ENCODE results near the gene RAI1.

Gene RAI1

GRCh38 chr17:17767154-17767869, 86.1 kb downstream of the RAI1 start:
- no peak for DNase-seq (ENCODE audit: low read depth)

DNA sequence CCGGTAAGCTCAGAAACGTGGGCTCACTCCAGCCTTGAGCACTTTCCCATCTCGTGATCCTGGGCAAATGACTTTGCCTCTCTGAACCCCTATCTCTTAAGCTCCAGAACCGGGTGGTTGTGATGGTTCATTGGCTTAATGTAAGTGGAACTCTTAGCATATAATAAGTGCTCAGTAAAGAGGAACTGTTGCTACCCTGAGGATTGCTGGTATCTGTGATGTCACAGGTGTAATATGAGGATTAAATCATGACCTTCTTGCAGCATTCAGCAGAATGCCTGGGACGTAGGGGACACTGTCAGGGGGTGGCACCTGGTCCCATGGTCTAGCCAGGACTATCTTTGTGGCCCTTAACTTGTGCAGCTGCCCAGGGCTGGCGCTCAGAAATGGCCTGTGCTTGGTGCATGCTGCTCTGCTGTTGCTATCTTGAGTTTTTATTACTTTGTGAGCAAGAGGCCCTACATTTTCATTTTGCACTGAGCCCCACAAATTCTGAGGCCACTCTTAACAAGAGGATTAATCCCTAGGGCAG, 86.7 kb downstream of the RAI1 start:
- no peak for DNase-seq (ENCODE audit: low read depth)

DNA sequence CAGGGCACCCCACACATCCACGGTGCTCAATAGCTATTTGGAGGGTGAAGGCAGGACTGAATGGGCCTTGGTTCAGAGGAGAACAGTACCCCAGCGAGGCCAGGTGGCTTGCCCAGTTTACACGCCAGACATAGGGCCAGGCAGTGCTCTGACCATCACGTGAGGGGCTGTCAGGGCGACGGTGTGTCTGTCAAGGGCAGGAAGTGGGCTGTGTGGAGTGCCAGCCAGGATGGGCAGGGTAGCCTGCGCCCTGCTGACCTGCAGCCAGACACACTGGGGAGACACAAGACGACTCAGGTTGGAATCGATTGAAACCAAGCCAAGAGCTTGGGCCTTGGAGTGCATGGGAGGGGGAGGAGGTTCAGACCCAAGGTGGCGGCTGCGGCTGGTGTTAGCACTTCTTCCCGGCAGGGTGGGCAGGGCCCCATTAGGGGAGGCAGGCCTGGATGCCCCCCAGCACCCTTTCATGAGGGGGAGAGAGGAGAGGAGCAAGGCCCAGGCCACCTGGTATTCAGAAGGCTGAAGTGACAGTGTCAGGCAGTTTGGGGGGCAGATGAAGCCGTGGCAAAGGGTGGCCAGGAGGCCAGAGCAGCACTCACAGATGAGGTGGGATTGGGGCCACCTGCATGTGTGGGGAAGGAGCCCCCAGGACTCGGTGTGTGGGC, 87.3 kb downstream of the RAI1 start:
- DNase-seq (ENCODE audit: low read depth): no peak

- no peak for DNase-seq (ENCODE audit: low read depth)
Observed at GRCh38 chr17:17769869-17770631, 88.8 kb downstream of the RAI1 start.

- DNase-seq (ENCODE audit: low read depth): no peak
Observed at GRCh38 chr17:17770632-17771044, 89.4 kb downstream of the RAI1 start.

- DNase-seq (ENCODE audit: low read depth): no peak
Observed at GRCh38 chr17:17771498-17772201, 90.4 kb downstream of the RAI1 start.

GRCh38 chr17:17772231-17772630, 91.0 kb downstream of the RAI1 start:
- DNase-seq (ENCODE audit: low read depth): no peak

DNA sequence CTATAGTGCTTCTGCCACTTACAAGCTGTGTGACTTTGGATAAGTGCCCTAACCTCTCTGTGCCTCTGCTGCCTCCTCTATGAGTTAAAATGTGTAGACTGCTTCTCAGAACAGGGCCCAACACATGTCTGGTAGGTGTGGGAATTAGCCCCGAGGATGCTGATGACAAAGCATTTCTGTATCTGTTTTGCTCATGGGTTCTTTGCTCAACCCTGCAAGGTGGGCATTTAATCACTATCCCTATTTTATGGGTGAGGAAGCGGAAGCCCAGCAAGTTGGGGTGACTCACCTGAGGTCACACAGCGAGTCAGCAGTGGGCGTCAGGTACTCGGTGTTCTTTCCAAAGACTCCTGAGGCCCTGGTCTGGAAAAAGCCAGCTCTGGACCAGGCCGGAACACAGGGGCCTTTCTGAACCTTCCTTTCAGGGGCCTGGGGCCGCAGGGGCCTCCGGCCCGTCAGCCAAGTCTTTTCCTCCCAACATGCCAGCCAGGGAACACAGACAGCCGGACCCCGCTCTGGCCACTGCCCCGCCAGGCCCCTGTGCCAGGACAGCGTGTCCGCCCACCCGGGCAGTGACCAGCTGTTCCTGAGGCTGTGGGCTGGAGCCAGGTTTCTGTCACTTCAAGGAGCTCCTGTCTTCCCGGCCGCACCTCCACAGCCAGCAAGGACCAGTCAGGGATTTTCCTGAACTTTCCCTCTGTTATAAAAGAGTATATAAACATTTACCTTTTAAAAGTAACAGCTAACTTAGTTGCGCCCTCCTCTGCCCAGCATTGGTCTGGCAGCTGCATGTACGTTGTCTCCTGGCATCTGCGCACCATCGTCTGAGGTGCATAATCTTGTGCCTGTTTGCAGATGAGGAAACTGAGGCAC, 93.0 kb downstream of the RAI1 start:
- no peak for DNase-seq (ENCODE audit: low read depth)

- no peak for DNase-seq (ENCODE audit: low read depth)
Observed at GRCh38 chr17:17776889-17777288, 95.6 kb downstream of the RAI1 start.

DNA sequence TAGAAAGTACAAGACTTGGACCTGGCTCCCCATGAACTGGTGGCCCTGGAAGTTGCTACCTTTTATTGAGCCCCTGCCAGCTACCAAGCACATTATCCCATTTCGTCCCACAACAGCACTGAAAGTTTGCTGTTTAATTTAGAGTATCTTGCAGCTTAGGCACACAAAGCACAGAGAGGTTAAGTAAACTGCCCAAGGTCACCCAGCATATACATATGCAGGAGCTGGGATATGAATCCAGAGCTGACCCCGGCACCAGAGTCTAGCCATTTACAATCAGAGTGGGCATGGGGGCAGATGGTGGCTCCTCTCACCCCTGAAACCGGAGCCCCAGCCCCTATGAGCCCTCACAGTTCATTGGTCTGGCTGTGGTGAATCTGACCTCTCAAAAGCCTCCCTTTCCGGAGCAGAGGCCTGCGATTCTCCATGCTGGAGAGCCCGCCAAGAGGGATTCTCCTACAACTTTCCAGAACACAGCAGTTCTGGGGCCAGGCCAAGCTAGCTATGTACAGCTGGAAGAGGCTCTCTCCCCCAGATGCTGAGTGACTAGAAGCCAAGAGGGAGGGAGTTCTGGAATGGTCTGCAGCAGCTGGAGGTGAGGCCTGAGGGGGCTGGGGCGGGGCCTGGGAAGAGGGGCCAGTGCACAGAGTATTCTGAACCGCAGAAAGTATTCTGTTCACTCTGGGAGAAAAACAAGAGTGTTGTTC, 97.2 kb downstream of the RAI1 start:
- no peak for DNase-seq (ENCODE audit: low read depth)

DNA sequence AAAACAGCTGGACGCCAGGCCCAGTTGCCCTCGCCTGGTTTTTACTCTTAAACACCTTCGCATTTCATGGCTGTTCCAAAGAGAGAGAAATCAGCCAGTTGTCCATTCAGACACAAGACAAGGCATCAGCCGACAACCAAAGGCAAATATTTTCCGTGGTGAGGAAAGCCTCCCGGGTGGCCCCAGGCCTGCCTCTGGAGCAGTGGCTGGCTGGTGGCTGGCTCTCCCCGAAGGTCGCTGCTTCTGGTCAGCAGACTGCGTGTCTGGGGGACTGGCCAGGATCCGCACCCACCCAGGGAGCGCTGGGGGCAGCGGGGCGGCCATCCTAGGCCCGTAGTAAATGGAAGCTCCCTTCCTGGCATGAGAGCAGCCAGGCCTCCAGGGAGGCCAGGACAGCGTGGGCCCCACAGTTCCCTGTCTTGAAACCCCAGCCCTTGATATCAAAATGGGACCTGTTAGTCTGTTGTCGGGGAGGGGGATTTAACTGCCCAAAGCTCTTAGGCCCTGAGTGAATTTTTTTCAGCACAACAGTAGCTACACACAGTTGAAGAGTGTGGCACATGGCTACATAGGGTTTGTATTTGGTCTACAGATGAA, 97.9 kb downstream of the RAI1 start:
- no peak for DNase-seq (ENCODE audit: low read depth)

GRCh38 chr17:17780922-17781590, 99.8 kb downstream of the RAI1 start:
- DNase-seq (ENCODE audit: low read depth): no peak

DNA sequence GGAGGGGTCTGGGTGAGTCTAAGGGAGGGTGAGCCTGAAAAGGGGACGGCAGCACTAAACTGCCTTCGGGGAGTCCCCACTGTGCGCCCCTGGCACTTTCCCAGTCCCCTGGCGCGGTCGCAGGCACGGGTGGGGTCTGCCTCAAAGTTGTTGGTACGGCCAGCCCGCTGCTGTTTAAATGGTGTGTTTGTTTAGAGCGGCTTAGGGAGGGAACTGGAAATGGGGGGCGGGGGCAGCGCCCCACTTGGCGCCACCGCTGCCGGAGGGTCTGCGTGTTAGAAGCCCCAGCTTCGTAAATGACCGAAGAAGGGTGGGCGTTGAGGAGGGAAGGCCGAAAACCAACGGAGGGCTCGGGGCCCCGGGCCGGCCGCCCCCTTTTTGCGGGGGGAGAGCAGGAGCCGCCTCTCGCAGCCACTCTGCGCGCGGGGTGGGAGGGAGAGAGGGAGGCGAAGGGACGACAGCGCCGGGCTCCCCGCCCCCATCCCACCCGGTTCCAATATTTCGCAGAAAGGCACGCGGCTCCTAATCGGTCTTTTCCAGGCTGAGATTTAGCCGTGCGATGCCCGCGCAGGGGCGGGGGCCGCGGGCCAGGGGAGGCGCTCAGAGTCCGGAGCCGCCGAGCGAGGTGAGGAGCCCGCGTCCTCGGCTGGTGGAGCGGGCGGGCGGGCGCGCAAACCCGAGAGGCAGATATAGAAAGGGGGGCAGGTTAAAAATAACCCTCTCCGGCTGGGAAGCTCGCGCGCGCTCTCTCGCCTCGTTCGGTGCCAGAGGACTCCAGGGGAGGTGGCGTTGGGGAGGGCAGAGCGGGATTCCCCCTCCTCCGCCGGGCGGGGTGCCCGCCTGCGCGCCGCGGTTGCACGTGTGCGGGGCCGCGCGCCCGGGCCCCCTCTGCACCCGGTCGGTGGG, 100.6 kb downstream of the RAI1 start:
- no peak for DNase-seq (ENCODE audit: low read depth)

GRCh38 chr17:17782523-17783115, 101.4 kb downstream of the RAI1 start:
- no peak for DNase-seq (ENCODE audit: low read depth)

- DNase-seq (ENCODE audit: low read depth): no peak
Observed at GRCh38 chr17:17783116-17783824, 102.0 kb downstream of the RAI1 start.

GRCh38 chr17:17783825-17784656, 102.8 kb downstream of the RAI1 start:
- no peak for DNase-seq (ENCODE audit: low read depth)
